PC-9 (cell line): ENCODE results near the gene BTBD10.
"Not testable (repeated sequence)": the region's sequence is repeated elsewhere in the genome, so short reads cannot be mapped to it uniquely, and the experiment has no call there.

ENCODE experiments used
- EZH2 ChIP-seq: fragments of 200-600 bp; sonication (generic); IDR thresholded peaks from 2 replicates; pipeline ENCODE4 v1.8.0; 2017; ENCODE audit warnings: antibody characterized with exemption, low read depth
- TF ChIP-seq, protein P1 (sequence below): fragments of 200-600 bp; sonication (generic); conservative IDR thresholded peaks from 2 replicates; pipeline ENCODE4 v1.6.1; 2017; ENCODE audit warnings: mixed run types, antibody characterized with exemption, mild to moderate bottlenecking, moderate library complexity

DNA sequence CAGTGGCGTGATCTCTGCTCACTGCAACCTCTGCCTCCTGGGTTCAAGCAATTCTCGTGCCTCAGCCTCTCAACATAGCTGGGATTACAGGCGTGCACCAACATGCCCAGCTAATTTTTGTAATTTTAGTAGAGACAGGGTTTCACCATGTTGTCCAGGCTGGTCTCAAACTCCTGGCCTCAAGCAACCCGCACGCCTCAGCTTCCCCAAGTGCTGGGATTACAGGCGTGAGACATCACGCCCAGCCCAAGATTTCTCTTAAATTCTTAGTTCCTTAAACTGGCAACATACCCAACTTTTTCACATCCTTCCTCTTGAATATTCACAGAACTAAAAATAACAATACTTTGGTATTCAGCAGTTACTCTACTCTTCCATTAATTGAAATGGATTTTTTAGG, 26.2 kb downstream of the BTBD10 start:
- TF ChIP-seq, protein P1, sequence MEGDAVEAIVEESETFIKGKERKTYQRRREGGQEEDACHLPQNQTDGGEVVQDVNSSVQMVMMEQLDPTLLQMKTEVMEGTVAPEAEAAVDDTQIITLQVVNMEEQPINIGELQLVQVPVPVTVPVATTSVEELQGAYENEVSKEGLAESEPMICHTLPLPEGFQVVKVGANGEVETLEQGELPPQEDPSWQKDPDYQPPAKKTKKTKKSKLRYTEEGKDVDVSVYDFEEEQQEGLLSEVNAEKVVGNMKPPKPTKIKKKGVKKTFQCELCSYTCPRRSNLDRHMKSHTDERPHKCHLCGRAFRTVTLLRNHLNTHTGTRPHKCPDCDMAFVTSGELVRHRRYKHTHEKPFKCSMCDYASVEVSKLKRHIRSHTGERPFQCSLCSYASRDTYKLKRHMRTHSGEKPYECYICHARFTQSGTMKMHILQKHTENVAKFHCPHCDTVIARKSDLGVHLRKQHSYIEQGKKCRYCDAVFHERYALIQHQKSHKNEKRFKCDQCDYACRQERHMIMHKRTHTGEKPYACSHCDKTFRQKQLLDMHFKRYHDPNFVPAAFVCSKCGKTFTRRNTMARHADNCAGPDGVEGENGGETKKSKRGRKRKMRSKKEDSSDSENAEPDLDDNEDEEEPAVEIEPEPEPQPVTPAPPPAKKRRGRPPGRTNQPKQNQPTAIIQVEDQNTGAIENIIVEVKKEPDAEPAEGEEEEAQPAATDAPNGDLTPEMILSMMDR, result not testable (repeated sequence)
- not testable (repeated sequence) for TF ChIP-seq EZH2
